T47D (cell line): ENCODE measurements around the gene SLC4A4.

Source experiments
- DNase-seq, 2 experiments: peaks; one replicate each; pipeline versions ENCODE4 v3.0.0 to v3.0.0-alpha.2; 2011 to 2012; ENCODE audit warnings: low read depth in 1 of 2, low spot score in 1 of 2
- JUND ChIP-seq: IDR thresholded peaks from 2 replicates; pipeline ENCODE4 v1.6.1; 2012; ENCODE audit warnings: low read depth
- in situ Hi-C: cut with HindIII; loops from 2 replicates; pipeline ENCODE4 v1.10.0; 2016; ENCODE audit warnings: low sequenced_read_pairs, low pct_unique_long_range_greater_than_20kb

SLC4A4 gene

DNA sequence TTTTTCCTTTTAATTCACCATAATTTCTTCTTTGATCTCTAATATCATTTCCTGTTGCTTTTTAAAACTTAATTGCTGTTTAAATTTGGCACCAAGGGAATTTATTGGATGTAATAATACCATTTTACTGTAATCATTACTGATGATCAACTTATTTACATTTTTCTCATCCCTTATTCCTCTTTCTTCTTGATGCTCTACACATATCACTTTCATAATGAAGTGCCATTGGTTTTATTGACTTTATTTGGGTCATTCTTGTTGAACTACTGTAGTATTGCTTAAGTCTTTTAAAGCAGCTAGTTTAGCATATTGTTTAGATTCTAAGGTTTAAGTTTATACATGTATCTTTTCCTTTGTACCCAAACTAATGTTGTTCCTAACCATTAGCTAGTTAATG, 130.7 kb downstream of the SLC4A4 start:
- TF ChIP-seq JUND = no peak
- no peak for DNase-seq

GRCh38 chr4:71470524-71470923, 131.7 kb downstream of the SLC4A4 start:
- in situ Hi-C loops = no loop called here
- no peak for TF ChIP-seq JUND
- no peak for DNase-seq

More for the DNA sequence above, 130.7 kb downstream of the SLC4A4 start:
- in situ Hi-C loops = no loop called here

DNA sequence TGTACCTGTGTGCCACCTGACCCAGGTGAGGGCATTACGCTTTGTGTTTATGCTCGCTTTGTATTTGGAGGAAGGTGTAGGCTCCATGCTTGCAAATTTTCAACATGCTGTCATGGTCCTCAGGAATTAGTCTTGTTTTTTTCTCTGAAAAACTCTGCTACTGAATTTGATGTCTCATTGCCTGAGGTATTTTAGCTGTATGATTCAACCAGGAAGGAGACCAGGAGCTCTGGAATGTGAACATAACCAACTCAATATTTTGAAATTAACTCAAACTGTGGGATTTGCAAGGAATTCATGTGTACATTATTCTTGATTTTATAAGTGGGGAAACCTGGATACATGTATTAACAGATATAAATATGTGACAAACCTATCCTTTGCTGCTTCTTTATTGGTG, 134.1 kb downstream of the SLC4A4 start:
- in situ Hi-C loops = no loop called here
- no peak for DNase-seq
- TF ChIP-seq JUND = no peak

DNA sequence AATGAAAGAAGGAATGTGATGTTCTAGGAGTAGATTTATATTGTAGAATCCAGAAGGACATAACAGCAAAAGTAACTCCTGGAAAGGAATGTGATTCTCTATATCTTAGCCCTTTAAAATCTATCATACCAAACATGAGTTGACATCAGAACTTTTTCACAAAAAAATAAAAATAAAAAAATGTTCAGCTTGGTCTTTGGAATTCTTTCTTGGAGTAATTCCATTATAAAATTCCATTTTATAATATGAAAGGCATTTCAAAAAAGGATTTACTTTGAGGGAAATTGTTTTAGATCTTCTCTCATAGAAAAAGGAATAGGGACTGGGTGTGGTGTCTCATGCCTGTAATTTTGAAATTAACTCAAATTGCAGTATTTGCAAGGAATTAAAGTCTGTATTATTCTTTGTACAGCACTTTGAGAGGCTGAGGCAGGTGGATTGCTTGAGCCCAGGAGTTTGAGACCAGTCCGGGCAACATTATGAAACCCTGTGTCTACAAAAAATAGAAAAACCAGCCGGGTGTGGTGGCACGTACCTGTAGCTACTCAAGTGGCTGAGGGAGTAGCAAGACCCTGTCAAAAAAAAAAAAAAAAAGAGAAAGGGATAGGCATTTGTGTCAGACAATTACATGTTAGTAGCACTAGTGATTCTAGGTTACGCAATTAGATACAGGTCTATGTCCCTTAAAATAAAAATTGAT, 134.9 kb downstream of the SLC4A4 start:
- DNase-seq = no peak
- in situ Hi-C loops = no loop called here
- TF ChIP-seq JUND = no peak

DNA sequence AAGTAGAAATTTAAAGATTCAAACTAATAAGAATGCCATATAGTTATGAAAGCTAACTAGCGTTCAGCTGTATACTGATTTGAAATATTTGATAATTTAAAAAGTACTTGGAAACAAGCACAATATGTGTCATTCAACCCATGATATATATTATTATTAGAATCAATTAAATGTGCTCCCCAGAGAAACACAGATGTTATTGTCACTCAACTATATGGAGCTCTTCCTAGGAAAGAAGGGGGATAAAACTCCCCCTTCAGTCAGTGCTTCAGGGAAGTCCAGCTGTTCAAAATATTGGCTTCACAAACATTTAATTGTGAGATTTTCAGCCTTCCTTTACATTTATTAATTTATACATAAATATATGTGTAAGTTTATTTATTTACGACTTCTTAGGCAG, 135.9 kb downstream of the SLC4A4 start:
- TF ChIP-seq JUND = no peak
- in situ Hi-C loops = no loop called here
- DNase-seq = no peak

DNA sequence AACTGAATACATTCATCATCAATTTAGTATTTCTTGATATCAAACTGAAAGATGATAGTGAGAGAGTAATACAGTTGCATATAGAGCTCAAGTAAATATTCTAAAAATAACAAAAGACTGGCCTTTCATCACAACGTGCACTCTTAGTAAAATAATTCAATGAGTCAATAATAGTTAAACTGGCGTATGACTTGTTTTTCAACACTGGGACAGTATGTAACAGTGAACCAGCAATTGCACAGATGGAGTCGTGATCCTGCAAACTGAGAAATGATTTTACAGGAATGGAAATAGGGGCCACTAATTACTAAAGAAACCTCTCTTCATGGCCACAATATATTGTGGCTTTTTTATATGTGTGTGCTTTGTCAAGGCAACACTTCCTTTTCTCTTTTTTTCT, 137.4 kb downstream of the SLC4A4 start:
- no peak for DNase-seq
- in situ Hi-C loops = no loop called here
- TF ChIP-seq JUND = no peak

GRCh38 chr4:71486550-71487343, 147.9 kb downstream of the SLC4A4 start:
- no peak for TF ChIP-seq JUND
- no peak for DNase-seq
- in situ Hi-C loops = no loop called here

DNA sequence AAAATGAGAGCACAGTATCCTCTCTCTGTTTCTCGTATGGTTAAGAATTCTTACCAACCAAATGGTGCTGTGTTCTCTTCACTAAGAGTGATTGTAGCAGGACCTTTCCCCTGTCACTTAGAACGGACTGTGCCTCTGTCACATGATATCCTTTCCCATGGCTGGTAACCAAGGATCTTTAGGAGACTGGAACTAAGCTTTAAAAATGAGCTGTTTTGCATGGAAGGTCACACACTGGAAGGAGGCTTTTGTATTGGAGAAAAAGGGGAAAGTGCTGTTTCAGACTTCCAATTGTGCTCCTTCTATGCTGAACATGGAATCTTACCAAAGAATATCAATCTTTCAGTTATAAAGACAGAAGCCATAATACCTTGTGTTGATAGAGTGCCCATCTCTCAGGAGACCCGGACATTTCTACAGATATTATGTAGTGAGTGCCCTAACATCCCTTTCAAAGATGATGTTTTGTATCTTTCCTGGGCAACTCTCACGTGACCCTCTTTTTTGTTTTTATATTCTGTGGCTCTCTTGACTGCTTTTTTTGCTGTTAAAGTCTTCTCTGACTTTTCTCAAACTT, 148.6 kb downstream of the SLC4A4 start:
- no peak for DNase-seq
- in situ Hi-C loops = no loop called here
- no peak for TF ChIP-seq JUND

GRCh38 chr4:71494539-71494938, 155.7 kb downstream of the SLC4A4 start:
- in situ Hi-C loops = no loop called here
- DNase-seq = no peak
- no peak for TF ChIP-seq JUND

- in situ Hi-C loops = no loop called here
- DNase-seq = no peak
- no peak for TF ChIP-seq JUND
These were observed 156.6 kb downstream of the SLC4A4 start for GRCh38 chr4:71495454-71495853.

DNA sequence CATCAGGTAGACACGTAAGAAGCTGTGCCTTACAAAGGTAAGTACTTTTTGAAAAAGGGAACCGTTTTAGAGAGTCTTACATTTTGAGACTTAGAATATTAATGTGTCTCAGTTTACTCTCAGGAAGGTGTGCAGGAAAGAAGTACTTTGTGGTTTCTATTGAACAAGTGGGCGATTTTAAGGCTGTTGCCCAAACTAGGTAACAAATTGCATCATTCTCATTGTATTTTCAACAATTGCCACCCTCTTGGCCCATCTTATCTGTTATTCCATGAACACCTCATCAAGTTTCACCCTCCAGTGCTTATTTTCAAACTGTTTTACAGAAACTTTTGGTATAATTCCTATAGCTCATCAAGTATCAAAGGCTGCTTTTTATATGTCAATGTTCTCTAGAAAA, 158.3 kb downstream of the SLC4A4 start:
- no peak for DNase-seq
- in situ Hi-C loops = no loop called here
- no peak for TF ChIP-seq JUND

- TF ChIP-seq JUND = no peak
- no peak for DNase-seq
- in situ Hi-C loops = no loop called here
These were observed 159.2 kb downstream of the SLC4A4 start for GRCh38 chr4:71498002-71498401.

- TF ChIP-seq JUND = no peak
- DNase-seq = no peak
- in situ Hi-C loops = no loop called here
These were observed 159.8 kb downstream of the SLC4A4 start for GRCh38 chr4:71498625-71499024.

GRCh38 chr4:71501992-71502391, 163.2 kb downstream of the SLC4A4 start:
- no peak for TF ChIP-seq JUND
- no peak for DNase-seq
- in situ Hi-C loops = no loop called here
